HepG2 (cell line): ENCODE results near the gene SBNO2. TPM values are rescaled to one million over a fixed set of nuclear protein-coding genes. Genes with fewer than 3 reads are reported as not detected.

Experiments used
- ATAC-seq: fragments of 200-7000 bp; cut with Tn5 transposase; 3 replicates; pipeline ENCODE4 v1.9.1; 2020; ENCODE audit warnings: mild to moderate bottlenecking, moderate library complexity
- BruUV-seq: library from RNA; stranded (reverse); fragments of 400-500 nt; replicated peaks from 2 replicates; lab custom pipeline; 2021; lab: Mats Ljungman, UMichigan
- CTCF ChIA-PET: fragments of 300-600 bp; formaldehyde crosslinking; extraction: SDS; loops from one replicate; lab custom pipeline; 2021; ENCODE audit warnings: low total read pairs, inconsistent platforms, low intra/inter-chr PET ratio; lab: Yijun Ruan, JAX
- POLR2A ChIA-PET: fragments of 350-600 bp; sonication (Branson Sonifier 250); formaldehyde crosslinking; loops from one replicate; lab custom pipeline; 2020; ENCODE audit warnings: antibody characterized with exemption, inconsistent platforms; lab: Yijun Ruan, JAX
- DNase-seq: peaks from one replicate; pipeline ENCODE4 v3.0.0-alpha.2; 2015; ENCODE audit warnings: low spot score
- FAIRE-seq: peaks from 3 replicates; lab custom pipeline; 2011; peaks lifted over from hg19 to GRCh38; lab: Jason Lieb, UNC
- H2AFZ ChIP-seq: one replicate; pipeline ENCODE4 v1.6.1; 2011; ENCODE audit warnings: low read length, inconsistent platforms
- H3K27ac ChIP-seq: fragments of 300-600 bp; 3 replicates; pipeline ENCODE4 v1.8.0; 2011; ENCODE audit warnings: mixed run types, mild to moderate bottlenecking, mixed read lengths, low read length, inconsistent platforms; ENCODE audit not compliant: insufficient read depth; ENCODE audit errors: extremely low read length
- H3K27me3 ChIP-seq, 2 experiments: fragments of 200-600 bp in 1 of 2; 2 replicates in 1 of 2; 3 replicates in 1 of 2; pipeline versions ENCODE4 v1.6.0 to v1.8.0; 2011; ENCODE audit warnings: low read length in 2 of 2, mild to moderate bottlenecking in 2 of 2, moderate library complexity in 2 of 2, inconsistent platforms in 1 of 2; ENCODE audit not compliant: insufficient read depth in 2 of 2, control insufficient read depth in 1 of 2
- H3K36me3 ChIP-seq, 2 experiments: fragments of 200-600 bp in 1 of 2; replicated peaks in 1 of 2; 2 replicates in 1 of 2; 3 replicates in 1 of 2; pipeline versions ENCODE4 v1.5.1 to v1.8.0; 2011; ENCODE audit warnings: low read length in 2 of 2, inconsistent platforms in 1 of 2; ENCODE audit not compliant: insufficient read depth in 2 of 2, control insufficient read depth in 1 of 2
- H3K4me1 ChIP-seq: 2 replicates; pipeline ENCODE4 v1.5.1; 2012; ENCODE audit warnings: low read length, inconsistent platforms; ENCODE audit not compliant: insufficient read depth
- H3K4me2 ChIP-seq: 2 replicates; pipeline ENCODE4 v1.6.0; 2011; ENCODE audit warnings: low read depth, low read length, inconsistent platforms
- H3K4me3 ChIP-seq, 3 experiments: fragments of 200-600 bp in 1 of 3; sonication (generic), shearing (Covaris generic) in 1 of 3; replicated peaks in 1 of 3; 2 replicates each; pipeline ENCODE4 v1.5.1; 2011 to 2016; ENCODE audit warnings: low read length in 3 of 3, inconsistent platforms in 2 of 3, low read depth in 2 of 3, mild to moderate bottlenecking in 2 of 3, control low read depth in 1 of 3, mixed read lengths in 1 of 3; ENCODE audit not compliant: insufficient read depth in 1 of 3
- H3K79me2 ChIP-seq: one replicate; pipeline ENCODE4 v1.6.1; 2011; ENCODE audit warnings: low read length, inconsistent platforms; ENCODE audit not compliant: insufficient read depth
- H3K9ac ChIP-seq: 2 replicates; pipeline ENCODE4 v1.6.0; 2011; ENCODE audit warnings: mild to moderate bottlenecking, low read depth, low read length, inconsistent platforms; ENCODE audit not compliant: insufficient read depth
- H3K9me3 ChIP-seq: 2 replicates; pipeline ENCODE4 v1.5.1; 2012; ENCODE audit warnings: mild to moderate bottlenecking, low read length
- H4K20me1 ChIP-seq: 2 replicates; pipeline ENCODE4 v1.6.0; 2011; ENCODE audit warnings: inconsistent platforms, mild to moderate bottlenecking, low read length, moderate library complexity; ENCODE audit not compliant: insufficient read depth
- FOSL2 ChIP-seq: sonication (generic); formaldehyde crosslinking; IDR thresholded peaks from 2 replicates; pipeline ENCODE4 v1.4.0; 2020; ENCODE audit warnings: missing genetic modification reagents
- NFYC ChIP-seq: IDR thresholded peaks from 2 replicates; pipeline ENCODE4 v1.6.1; 2016; ENCODE audit warnings: missing genetic modification reagents, missing compliant biosample characterization
- TBX3 ChIP-seq: fragments of 450-650 bp; IDR thresholded peaks from 2 replicates; pipeline ENCODE4 v1.6.1; 2017; ENCODE audit warnings: antibody characterized with exemption, mild to moderate bottlenecking, inconsistent platforms, borderline replicate concordance
- YY1 ChIP-seq: IDR thresholded peaks from 2 replicates; pipeline ENCODE4 v1.6.1; 2011; ENCODE audit warnings: low read length, low read depth, moderate library complexity, mild to moderate bottlenecking; ENCODE audit not compliant: insufficient read depth, insufficient replicate concordance
- ZKSCAN5 ChIP-seq: sonication (generic); formaldehyde crosslinking; IDR thresholded peaks from 2 replicates; pipeline ENCODE4 v1.5.1; 2020; ENCODE audit warnings: mild to moderate bottlenecking, missing genetic modification reagents
- WGBS: methylation state at CpG from one replicate; pipeline ENCODE4 v1.1.6; 2017; ENCODE audit warnings: low lambda C conversion rate; 5-methylcytosine and 5-hydroxymethylcytosine counted together
- in situ Hi-C: cut with HindIII; loops from 2 replicates; pipeline ENCODE4 v1.10.0; 2017; ENCODE audit warnings: low pct_unique_long_range_greater_than_20kb; ENCODE audit not compliant: extremely low pct_ligation_motif_present
- intact Hi-C: fragments of 100-400 bp; cut with micrococcal nuclease; formaldehyde crosslinking; loops from one replicate; pipeline ENCODE4 v1.10.0; 2022; ENCODE audit not compliant: unreplicated experiment
- polyA plus RNA-seq, 8 experiments: library from polyadenylated mRNA; depleted of rRNA in 3 of 8; stranded (reverse) in 7 of 8; unstranded in 1 of 8; fragments of >200 nt; fragmentation: Illumina TruSeq in 4 of 8; extraction: Trizol in 4 of 8; gene quantifications; 2 replicates each; pipeline versions ENCODE4 v1.2.1 to v1.2.3, GENCODE V29; 2011 to 2016; ENCODE audit warnings: low read depth in 4 of 8, missing spikeins in 1 of 8, mixed read lengths in 1 of 8; ENCODE audit not compliant: insufficient read depth in 1 of 8
- total RNA-seq, 5 experiments: library from RNA; depleted of rRNA; stranded (reverse); fragments of >200 nt; fragmentation: Illumina TruSeq; extraction: Trizol; gene quantifications; 2 replicates each; pipeline ENCODE4 v1.2.3, GENCODE V29; 2016; ENCODE audit warnings: low read depth in 1 of 5
- TF ChIP-seq, protein P1 (sequence below): sonication (generic); formaldehyde crosslinking; IDR thresholded peaks from 2 replicates; pipeline ENCODE4 v1.5.1; 2020; ENCODE audit warnings: mild to moderate bottlenecking, missing genetic modification reagents, moderate library complexity
- TF ChIP-seq, protein P2 (sequence below): fragments of 450-650 bp; IDR thresholded peaks from 2 replicates; pipeline ENCODE4 v1.6.1; 2017

Gene SBNO2
- total and polyA plus RNA-seq, 2 of the 13 experiments (the other 11 are each of a cell fraction or from before 2014, with no cell fraction given), result 8.6 to 10.4 TPM

DNA sequence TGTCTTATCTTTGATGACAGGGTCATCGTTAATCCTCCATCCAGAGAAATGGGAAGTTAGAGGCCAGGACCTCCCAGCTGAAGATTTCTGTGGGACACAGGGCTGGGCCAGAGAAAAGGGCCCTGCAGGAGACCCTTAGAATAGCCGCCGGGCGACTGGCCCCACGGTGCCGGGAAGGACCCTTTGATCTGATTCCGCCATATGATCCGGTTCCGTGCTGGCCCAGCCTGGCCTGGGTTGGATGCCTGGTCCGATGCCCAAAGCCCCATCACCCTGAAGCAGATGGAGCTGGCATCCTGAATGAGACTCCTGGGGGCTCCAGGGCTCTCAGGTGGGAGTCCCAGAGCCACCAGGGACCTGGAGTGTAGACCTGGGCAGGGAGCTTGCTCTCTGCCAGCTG lies 25.5 kb upstream of the SBNO2 start (continued):
- TF ChIP-seq NFYC (CRISPR knock-in tag) (no peak), FOSL2 (CRISPR knock-in tag) (no peak), ZKSCAN5 (CRISPR knock-in tag) (no peak)

DNA sequence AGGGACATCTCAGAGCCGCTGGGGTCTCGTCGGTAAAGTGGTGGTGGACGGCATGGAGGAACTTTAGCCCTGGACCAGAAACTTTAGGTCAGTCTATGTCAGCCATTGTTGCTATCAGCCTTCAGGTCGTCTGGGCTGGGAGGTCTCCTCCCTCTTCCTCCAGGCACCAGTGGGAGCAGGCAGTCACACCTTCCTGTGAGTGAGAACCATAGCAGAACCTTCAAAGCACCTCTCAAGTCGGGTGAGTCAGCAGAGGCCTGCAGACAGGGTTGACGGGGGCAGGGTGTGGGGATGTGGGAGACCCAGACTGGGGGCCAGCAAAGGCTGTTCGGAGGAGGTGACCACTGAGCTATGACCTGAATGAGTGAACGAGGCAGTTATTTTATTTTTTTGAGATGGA lies 15.4 kb upstream of the SBNO2 start:
- Histone ChIP-seq H4K20me1 (no peaks in the 10 kb centered on the region), H3K27me3 (no peaks in the 10 kb centered on the region), H3K4me1 (peaks cover 40% of the 10 kb centered on the region), H3K9me3 (no peaks in the 10 kb centered on the region), H2AFZ (no peak overlapping the region), H3K36me3 (no peaks in the 10 kb centered on the region), H3K4me3 (0 out of 6 replicates have a peak overlapping the region, but pooled peaks of 1 of the 3 experiments have one; percentile 4), H3K9ac (no peak overlapping the region), H3K79me2 (no peaks in the 10 kb centered on the region), H3K27ac (no peak overlapping the region), H3K4me2 (peak overlapping the region; percentile 49)
- ATAC-seq (peak; percentile 28), DNase-seq (no peak), FAIRE-seq (no peak)
- TF ChIP-seq TBX3 (no peak), YY1 (peak; percentile 54), FOSL2 (CRISPR knock-in tag) (0 out of 2 replicates have a peak, but pooled peaks have one; percentile 12)
- TF ChIP-seq, protein P1, sequence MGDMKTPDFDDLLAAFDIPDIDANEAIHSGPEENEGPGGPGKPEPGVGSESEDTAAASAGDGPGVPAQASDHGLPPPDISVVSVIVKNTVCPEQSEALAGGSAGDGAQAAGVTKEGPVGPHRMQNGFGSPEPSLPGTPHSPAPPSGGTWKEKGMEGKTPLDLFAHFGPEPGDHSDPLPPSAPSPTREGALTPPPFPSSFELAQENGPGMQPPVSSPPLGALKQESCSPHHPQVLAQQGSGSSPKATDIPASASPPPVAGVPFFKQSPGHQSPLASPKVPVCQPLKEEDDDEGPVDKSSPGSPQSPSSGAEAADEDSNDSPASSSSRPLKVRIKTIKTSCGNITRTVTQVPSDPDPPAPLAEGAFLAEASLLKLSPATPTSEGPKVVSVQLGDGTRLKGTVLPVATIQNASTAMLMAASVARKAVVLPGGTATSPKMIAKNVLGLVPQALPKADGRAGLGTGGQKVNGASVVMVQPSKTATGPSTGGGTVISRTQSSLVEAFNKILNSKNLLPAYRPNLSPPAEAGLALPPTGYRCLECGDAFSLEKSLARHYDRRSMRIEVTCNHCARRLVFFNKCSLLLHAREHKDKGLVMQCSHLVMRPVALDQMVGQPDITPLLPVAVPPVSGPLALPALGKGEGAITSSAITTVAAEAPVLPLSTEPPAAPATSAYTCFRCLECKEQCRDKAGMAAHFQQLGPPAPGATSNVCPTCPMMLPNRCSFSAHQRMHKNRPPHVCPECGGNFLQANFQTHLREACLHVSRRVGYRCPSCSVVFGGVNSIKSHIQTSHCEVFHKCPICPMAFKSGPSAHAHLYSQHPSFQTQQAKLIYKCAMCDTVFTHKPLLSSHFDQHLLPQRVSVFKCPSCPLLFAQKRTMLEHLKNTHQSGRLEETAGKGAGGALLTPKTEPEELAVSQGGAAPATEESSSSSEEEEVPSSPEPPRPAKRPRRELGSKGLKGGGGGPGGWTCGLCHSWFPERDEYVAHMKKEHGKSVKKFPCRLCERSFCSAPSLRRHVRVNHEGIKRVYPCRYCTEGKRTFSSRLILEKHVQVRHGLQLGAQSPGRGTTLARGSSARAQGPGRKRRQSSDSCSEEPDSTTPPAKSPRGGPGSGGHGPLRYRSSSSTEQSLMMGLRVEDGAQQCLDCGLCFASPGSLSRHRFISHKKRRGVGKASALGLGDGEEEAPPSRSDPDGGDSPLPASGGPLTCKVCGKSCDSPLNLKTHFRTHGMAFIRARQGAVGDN (CRISPR knock-in tag), result peak; percentile 29; the same call in 1 of the 2 replicates
- TF ChIP-seq, protein P2, sequence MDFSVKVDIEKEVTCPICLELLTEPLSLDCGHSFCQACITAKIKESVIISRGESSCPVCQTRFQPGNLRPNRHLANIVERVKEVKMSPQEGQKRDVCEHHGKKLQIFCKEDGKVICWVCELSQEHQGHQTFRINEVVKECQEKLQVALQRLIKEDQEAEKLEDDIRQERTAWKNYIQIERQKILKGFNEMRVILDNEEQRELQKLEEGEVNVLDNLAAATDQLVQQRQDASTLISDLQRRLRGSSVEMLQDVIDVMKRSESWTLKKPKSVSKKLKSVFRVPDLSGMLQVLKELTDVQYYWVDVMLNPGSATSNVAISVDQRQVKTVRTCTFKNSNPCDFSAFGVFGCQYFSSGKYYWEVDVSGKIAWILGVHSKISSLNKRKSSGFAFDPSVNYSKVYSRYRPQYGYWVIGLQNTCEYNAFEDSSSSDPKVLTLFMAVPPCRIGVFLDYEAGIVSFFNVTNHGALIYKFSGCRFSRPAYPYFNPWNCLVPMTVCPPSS, result no peak
- POLR2A ChIA-PET, result no interaction called here
- CTCF ChIA-PET, result no interaction called here
- in situ Hi-C loops, result no loop called here
- intact Hi-C loops, result no loop called here
- 20% methylated on average over 5 of the region's 9 CpGs for WGBS
- BruUV-seq, result no TSS peak
